ENCODE results near the gene STRA8.

DNA sequence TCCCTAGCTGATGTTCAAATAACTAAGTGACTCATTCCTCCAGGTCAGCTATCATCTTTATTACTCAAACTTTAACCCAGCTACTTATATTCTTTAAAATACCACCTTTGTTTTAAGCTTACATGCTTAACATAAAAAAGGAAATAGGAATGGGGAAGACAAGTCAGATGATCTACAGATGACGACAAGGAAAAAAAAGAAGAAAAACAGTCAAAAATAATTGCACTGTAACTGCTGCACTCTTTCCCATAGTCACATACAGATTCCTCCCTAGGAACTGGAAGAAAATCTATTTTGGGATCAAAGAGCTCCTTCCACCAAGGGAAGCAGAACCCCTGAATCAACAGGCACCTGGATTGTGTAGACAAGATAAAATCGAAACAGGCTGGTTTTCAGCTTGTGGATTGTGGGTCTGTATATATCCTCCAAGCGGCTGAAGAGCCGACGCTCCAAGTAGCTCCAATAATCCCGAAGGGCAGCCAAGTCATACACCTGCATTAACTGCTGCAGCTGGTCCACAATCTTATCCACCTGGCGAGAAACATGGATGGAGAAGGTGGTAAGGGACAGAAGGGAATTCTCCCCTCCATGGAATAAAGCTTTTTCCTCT lies 24.3 kb upstream of the STRA8 start:
- TF ChIP-seq POLR2A (IDR thresholded peaks at IDR 0.05): no peak
- TF ChIP-seq, protein P1, sequence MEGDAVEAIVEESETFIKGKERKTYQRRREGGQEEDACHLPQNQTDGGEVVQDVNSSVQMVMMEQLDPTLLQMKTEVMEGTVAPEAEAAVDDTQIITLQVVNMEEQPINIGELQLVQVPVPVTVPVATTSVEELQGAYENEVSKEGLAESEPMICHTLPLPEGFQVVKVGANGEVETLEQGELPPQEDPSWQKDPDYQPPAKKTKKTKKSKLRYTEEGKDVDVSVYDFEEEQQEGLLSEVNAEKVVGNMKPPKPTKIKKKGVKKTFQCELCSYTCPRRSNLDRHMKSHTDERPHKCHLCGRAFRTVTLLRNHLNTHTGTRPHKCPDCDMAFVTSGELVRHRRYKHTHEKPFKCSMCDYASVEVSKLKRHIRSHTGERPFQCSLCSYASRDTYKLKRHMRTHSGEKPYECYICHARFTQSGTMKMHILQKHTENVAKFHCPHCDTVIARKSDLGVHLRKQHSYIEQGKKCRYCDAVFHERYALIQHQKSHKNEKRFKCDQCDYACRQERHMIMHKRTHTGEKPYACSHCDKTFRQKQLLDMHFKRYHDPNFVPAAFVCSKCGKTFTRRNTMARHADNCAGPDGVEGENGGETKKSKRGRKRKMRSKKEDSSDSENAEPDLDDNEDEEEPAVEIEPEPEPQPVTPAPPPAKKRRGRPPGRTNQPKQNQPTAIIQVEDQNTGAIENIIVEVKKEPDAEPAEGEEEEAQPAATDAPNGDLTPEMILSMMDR (IDR thresholded peaks at IDR 0.05): no peak
- TF ChIP-seq EP300 (IDR thresholded peaks at IDR 0.05): no peak
